Ectodermal cell (in vitro differentiated cells): ENCODE results near the gene GMPR.

Source experiments
- H3K27ac ChIP-seq: 2 replicates; pipeline ENCODE4 v1.7.0; 2013; ENCODE audit warnings: mild to moderate bottlenecking, low read depth, low read length; ENCODE audit not compliant: insufficient read depth, poor library complexity, severe bottlenecking
- H3K27me3 ChIP-seq: 2 replicates; pipeline ENCODE4 v1.7.0; 2013; ENCODE audit warnings: mild to moderate bottlenecking, low read length; ENCODE audit not compliant: insufficient read depth, control insufficient read depth, poor library complexity, severe bottlenecking
- H3K36me3 ChIP-seq: one replicate; pipeline ENCODE4 v1.7.0; 2013; ENCODE audit warnings: low read length; ENCODE audit not compliant: control insufficient read depth, insufficient read depth
- H3K4me1 ChIP-seq: one replicate; pipeline ENCODE4 v1.7.0; 2013; ENCODE audit warnings: low read length; ENCODE audit not compliant: control insufficient read depth, insufficient read depth
- H3K4me3 ChIP-seq: 2 replicates; pipeline ENCODE4 v1.7.0; 2013; ENCODE audit warnings: low read depth, low read length, control low read depth; ENCODE audit not compliant: insufficient read depth
- H3K9me3 ChIP-seq: 2 replicates; pipeline ENCODE4 v1.7.0; 2013; ENCODE audit warnings: mild to moderate bottlenecking, low read length, moderate library complexity; ENCODE audit not compliant: control insufficient read depth
- WGBS, 2 experiments: methylation state at CpG; one replicate each; pipeline ENCODE4 v1.1.7; 2013; ENCODE audit warnings: missing lambda C conversion rate in 2 of 2; 5-methylcytosine and 5-hydroxymethylcytosine counted together

The GMPR gene

DNA sequence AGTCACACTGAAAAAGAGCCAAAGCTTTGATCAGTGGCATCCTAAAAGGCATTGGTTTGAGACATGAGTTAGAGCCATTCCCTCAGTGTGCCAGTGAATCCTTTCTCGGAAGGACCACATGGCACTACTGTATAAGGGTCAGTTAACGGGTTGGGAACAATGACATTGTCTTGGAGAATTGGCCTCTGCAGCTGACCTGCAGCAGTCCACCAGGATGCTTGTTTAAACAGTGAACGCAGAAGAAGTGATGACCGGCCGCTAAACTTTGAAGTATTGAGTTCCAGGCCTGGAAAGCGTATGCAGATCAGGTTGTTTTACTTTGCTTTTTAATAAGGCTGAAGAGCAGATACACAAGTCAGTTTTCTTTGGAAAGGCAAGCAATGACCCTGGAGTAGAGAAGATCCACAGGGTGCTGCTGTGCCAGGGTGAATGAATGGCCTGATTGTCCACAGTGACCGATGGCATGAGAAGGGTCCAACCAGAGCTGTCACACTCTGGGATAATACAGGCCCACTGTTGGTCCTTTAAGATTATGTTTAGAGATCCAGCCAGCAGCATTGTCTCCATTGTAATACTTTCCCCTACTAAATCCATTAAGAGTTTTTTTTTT, 57.8 kb downstream of the GMPR start:
- H3K4me1 ChIP-seq = peaks cover 4% of the 10 kb centered on the region
- no peaks in the 10 kb centered on the region for H3K27me3 ChIP-seq
- H3K9me3 ChIP-seq = no peaks in the 10 kb centered on the region
- WGBS, 2 experiments = 94% methylated on average over 7 of the region's 7 CpGs
- no peak overlapping the region for H3K27ac ChIP-seq
- H3K36me3 ChIP-seq = no peaks in the 10 kb centered on the region
- H3K4me3 ChIP-seq = no peak overlapping the region

DNA sequence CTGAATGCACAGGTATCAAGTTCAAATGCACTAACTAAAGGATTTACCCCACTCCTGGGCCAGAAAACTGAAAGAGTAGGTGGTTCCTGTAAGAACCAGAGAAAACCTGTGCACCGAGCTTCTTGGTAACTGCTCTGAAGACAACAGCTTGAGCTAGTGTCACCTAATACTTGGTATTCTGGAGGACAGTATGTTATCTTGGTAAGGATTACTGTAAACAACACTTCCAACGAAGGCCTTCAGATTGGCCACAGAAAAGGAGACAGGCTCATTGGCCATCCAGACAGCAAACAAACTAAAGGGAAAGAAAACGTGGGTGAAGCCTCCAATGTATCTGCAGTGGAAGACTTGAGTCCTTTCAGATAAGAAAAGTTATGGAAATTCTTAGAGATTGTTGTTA, 61.5 kb downstream of the GMPR start:
- H3K4me3 ChIP-seq = no peak overlapping the region
- no peaks in the 10 kb centered on the region for H3K27me3 ChIP-seq
- no peaks in the 10 kb centered on the region for H3K9me3 ChIP-seq
- no peak overlapping the region for H3K27ac ChIP-seq
- H3K36me3 ChIP-seq = no peaks in the 10 kb centered on the region
- peaks cover 19% of the 10 kb centered on the region for H3K4me1 ChIP-seq
- 92 to 96% methylated on average over 3 of the region's 3 CpGs for WGBS, 2 experiments

- WGBS, 2 experiments = 77 to 78% methylated on average over 7 of the region's 7 CpGs
- Histone ChIP-seq H3K4me1 (peaks cover 15% of the 10 kb centered on the region), H3K9me3 (no peaks in the 10 kb centered on the region), H3K4me3 (no peak overlapping the region), H3K27me3 (no peaks in the 10 kb centered on the region), H3K27ac (no peak overlapping the region), H3K36me3 (no peaks in the 10 kb centered on the region)
Observed at GRCh38 chr6:16301511-16301910, 63.1 kb downstream of the GMPR start.

- Histone ChIP-seq H3K9me3 (no peaks in the 10 kb centered on the region), H3K4me3 (no peak overlapping the region), H3K4me1 (peaks cover 15% of the 10 kb centered on the region), H3K27me3 (no peaks in the 10 kb centered on the region), H3K36me3 (no peaks in the 10 kb centered on the region), H3K27ac (no peak overlapping the region)
- 61 to 68% methylated on average over 27 of the region's 27 CpGs for WGBS, 2 experiments
Observed at GRCh38 chr6:16302721-16303552, 64.5 kb downstream of the GMPR start.

DNA sequence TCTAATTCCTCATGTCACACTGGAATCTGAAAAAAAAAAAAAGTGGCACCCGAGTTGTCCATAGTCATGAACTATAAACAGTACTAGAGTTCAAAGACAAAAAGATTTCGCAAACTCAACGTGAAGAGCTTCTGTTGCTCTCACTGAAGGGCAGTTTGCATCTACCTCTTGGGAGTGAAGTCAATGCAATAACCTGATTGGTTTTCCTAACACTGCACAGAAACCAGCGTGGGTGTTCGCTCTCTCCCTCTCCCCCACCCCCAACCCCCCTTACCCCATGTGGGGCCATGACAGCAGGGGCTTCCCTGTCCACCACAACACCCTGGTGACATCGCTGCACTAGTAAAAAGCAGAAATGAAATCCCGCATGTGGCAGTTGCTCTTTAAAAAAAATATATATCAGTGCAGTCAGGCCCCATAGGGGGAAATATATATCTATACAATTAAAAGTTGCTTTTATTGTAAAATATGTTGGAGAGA, 66.9 kb downstream of the GMPR start:
- Histone ChIP-seq H3K4me3 (no peak overlapping the region), H3K4me1 (peaks cover 15% of the 10 kb centered on the region), H3K27me3 (no peaks in the 10 kb centered on the region), H3K27ac (no peak overlapping the region), H3K9me3 (no peaks in the 10 kb centered on the region), H3K36me3 (no peaks in the 10 kb centered on the region)
- WGBS, 2 experiments = 79 to 80% methylated on average over 5 of the region's 7 CpGs

GRCh38 chr6:16305788-16306187, 67.4 kb downstream of the GMPR start:
- H3K9me3 ChIP-seq = no peaks in the 10 kb centered on the region
- H3K27me3 ChIP-seq = no peaks in the 10 kb centered on the region
- H3K4me3 ChIP-seq = no peak overlapping the region
- no peaks in the 10 kb centered on the region for H3K36me3 ChIP-seq
- H3K27ac ChIP-seq = no peak overlapping the region
- 76 to 78% methylated on average over 19 of the region's 19 CpGs for WGBS, 2 experiments
- H3K4me1 ChIP-seq = peaks cover 15% of the 10 kb centered on the region

DNA sequence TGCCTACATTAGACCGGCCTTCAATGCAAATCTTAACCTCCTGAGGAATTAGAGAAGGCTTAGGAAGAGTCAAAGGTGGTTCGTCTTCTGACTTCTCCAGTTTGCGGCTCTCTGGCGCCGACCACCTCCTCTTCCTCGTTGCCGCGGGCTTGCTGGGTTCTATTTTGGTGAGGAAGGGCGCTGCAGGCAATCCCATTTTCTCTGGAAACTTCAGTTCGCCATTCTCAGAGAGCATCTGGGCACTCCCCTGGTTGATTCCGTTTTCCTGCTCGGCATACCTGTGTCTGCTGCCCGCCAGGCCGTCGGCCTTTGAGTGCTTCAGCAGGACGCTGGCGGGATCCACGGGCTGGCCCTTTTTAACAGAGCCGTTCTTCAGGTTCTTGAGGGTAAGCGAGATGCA, 67.9 kb downstream of the GMPR start:
- Histone ChIP-seq H3K4me3 (no peak overlapping the region), H3K9me3 (no peaks in the 10 kb centered on the region)
- 90 to 91% methylated on average over 20 of the region's 20 CpGs for WGBS, 2 experiments

GRCh38 chr6:16311763-16312162, 73.4 kb downstream of the GMPR start:
- no peaks in the 10 kb centered on the region for H3K36me3 ChIP-seq
- H3K4me1 ChIP-seq = no peaks in the 10 kb centered on the region
- no peak overlapping the region for H3K4me3 ChIP-seq
- H3K27me3 ChIP-seq = no peaks in the 10 kb centered on the region
- no peak overlapping the region for H3K27ac ChIP-seq
- no peaks in the 10 kb centered on the region for H3K9me3 ChIP-seq
- 95 to 96% methylated on average over 5 to 6 of the region's 6 CpGs for WGBS, 2 experiments

More for the DNA sequence above, 67.9 kb downstream of the GMPR start:
- no peaks in the 10 kb centered on the region for H3K27me3 ChIP-seq
- H3K36me3 ChIP-seq = no peaks in the 10 kb centered on the region
- H3K27ac ChIP-seq = no peak overlapping the region
- H3K4me1 ChIP-seq = peaks cover 15% of the 10 kb centered on the region

- Histone ChIP-seq H3K9me3 (no peaks in the 10 kb centered on the region), H3K4me3 (no peak overlapping the region), H3K27me3 (no peaks in the 10 kb centered on the region), H3K4me1 (no peaks in the 10 kb centered on the region), H3K27ac (no peak overlapping the region), H3K36me3 (no peaks in the 10 kb centered on the region)
- WGBS, 2 experiments = 93 to 94% methylated on average over 8 to 9 of the region's 9 CpGs
Observed at GRCh38 chr6:16313732-16314131, 75.3 kb downstream of the GMPR start.

- Histone ChIP-seq H3K4me3 (no peak overlapping the region), H3K36me3 (no peaks in the 10 kb centered on the region), H3K27me3 (no peaks in the 10 kb centered on the region), H3K4me1 (no peaks in the 10 kb centered on the region), H3K27ac (no peak overlapping the region), H3K9me3 (no peaks in the 10 kb centered on the region)
- 90 to 97% methylated on average over 4 of the region's 4 CpGs for WGBS, 2 experiments
Observed at GRCh38 chr6:16314296-16314695, 75.9 kb downstream of the GMPR start.
